Mesangial cell (primary cell): ENCODE results near the gene SYCP2L. TPM values are rescaled to one million over a fixed set of nuclear protein-coding genes. Genes with fewer than 3 reads are reported as not detected.

ENCODE experiments used
- total RNA-seq: library from RNA; depleted of rRNA; stranded (reverse); fragments of >200 nt; gene quantifications from 2 replicates; pipeline ENCODE4 v1.2.3, GENCODE V29; 2015

SYCP2L gene
- total RNA-seq, result 0.33 and 0.38 TPM in 2 replicates

DNA sequence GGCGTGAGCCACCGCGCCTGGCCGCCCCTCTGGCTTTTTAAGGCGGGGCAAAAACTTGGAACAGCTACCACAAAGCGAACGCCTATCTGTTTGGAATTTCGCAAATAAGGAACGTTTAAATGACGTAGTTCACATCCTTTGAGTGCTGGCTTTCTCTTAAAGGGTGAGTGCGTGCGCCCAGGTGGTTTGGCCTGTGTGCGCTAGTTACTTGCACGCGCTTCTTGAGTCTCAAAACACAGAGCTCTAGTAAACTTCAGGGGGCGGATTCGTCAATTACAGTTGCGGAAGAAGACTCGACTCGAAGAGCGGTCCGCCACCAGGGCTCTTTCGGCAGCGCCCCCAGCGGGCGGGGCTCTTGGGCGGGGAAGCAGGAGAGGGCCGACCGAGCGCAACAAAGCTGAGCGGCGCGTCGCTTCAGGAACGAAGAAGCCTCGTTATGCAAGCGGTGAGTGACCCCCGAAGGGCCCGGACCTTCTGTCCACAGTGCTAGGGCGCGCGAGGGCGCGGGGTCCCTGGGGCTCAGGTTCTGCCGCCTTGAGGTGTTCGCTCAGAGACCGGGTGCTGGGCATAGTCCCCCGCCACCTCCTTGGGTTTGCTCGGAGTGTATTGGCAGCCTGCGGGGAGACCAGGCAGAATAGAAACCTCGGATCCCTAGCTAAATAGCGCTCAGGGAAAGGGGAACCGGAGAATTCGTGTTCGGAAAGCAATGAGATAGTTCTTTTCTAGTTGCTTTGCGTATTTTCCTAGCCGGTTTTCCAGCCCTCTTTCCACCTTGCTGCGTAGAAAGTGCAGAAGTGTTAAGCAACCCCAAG lies at the start of gene SYCP2L:
Gene SYCP2L (plus strand): TSS at position 362 of the 812 bp plus-strand sequence. CDS start 75 bp downstream, at position 437.

DNA sequence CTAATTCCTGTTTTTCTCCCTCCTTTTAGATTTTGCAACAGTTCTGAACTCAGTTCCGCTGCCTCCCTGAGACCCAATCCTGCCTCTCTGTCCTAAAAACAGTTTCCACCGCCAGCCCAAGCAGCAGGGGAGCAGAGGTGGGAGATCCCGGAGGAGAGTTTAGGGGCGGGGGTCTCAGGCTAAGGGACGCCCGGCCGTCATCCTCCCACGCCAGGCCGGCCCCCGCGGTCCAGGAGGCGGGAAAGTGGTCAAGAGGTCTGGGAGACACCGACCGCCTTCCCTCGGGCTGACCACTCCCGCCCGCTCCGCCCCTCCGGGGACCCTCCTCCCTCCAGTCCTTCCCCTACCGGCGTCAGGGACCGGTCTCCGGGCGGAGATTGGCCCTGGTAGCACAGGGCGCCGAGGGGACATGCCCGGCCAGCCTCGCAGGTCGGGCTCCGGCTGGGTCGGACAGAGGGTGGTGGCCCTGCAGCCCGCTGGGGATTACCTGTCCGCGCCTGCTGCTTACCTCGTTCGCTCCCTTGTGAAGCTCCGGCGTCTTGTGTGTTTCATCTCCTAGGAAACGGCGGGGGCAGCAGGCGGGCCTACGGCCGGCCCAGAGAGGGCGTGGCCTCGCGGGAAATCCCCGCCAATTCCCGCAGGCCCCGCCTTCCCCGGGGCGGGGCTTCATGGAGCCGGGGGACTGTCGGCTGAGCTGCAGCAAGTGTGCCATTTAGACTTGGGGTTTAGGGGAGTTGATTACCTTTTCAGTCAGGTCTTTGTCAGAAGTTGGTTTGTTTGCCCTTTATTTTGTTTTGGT lies 48.7 kb upstream of the SYCP2L start, which contains the start of gene MAK:
Gene MAK (minus strand): TSS at position 545 of the 799 bp plus-strand sequence. CDS start 7,891 bp downstream, outside the sequence.

Other genes starting within 250 kb of the SYCP2L start
- gene C6orf52, start 192.4 kb upstream of the SYCP2L start, total RNA-seq, result 1.6 TPM in 1 of 2 replicates, not detected in the other
- 7.0 and 17.1 TPM in 2 replicates for gene PAK1IP1, start 192.1 kb upstream of the SYCP2L start, total RNA-seq
- 104 and 138 TPM in 2 replicates for gene TMEM14C, start 164.0 kb upstream of the SYCP2L start, total RNA-seq
- 48.9 and 72.8 TPM in 2 replicates for gene TMEM14B, start 139.2 kb upstream of the SYCP2L start, total RNA-seq
- gene MAK, start 48.5 kb upstream of the SYCP2L start, total RNA-seq, result 0.16 TPM in 1 of 2 replicates, not detected in the other
- gene GCM2, start 5.0 kb upstream of the SYCP2L start, total RNA-seq, result not detected in 2 replicates
- gene ELOVL2, start 157.3 kb downstream of the SYCP2L start, total RNA-seq, result under 0.01 and 1.3 TPM in 2 replicates
- gene SMIM13, start 206.8 kb downstream of the SYCP2L start, total RNA-seq, result 6.8 and 9.8 TPM in 2 replicates
- gene ERVFRD-1, start 224.7 kb downstream of the SYCP2L start, total RNA-seq, result not detected in 2 replicates